Esophagus muscularis mucosa (tissue), 4 donors: ENCODE data around the gene CSMD2. TPM values are rescaled to one million over a fixed set of nuclear protein-coding genes. Genes with fewer than 3 reads are reported as not detected.

ENCODE experiments used
- DNase-seq: peaks from one replicate; pipeline ENCODE4 v3.0.0-alpha.2; 2017; ENCODE audit errors: extremely low spot score
- H3K27ac ChIP-seq, 4 donors: fragments of 200-600 bp; sonication (generic); replicated peaks in 1 of 4; 1 replicate in 3 of 4; 2 replicates in 1 of 4; pipeline ENCODE4 v1.5.1; 2016 to 2019; ENCODE audit warnings: mild to moderate bottlenecking in 1 of 4
- H3K27me3 ChIP-seq, 4 donors: fragments of 200-600 bp; sonication (generic); one replicate each; pipeline versions ENCODE4 v1.5.1 to v1.6.0; 2016 to 2019
- H3K36me3 ChIP-seq, 4 donors: fragments of 200-600 bp; sonication (generic); one replicate each; pipeline ENCODE4 v1.5.1; 2016 to 2019
- H3K4me1 ChIP-seq, 4 donors: fragments of 200-600 bp; sonication (generic); one replicate each; pipeline ENCODE4 v1.5.1; 2016 to 2019
- H3K4me3 ChIP-seq, 4 donors: fragments of 200-600 bp; sonication (generic); 1 replicate in 2 of 4; 2 replicates in 2 of 4; pipeline ENCODE4 v1.5.1; 2016 to 2019; ENCODE audit warnings: mild to moderate bottlenecking in 4 of 4, moderate library complexity in 1 of 4
- H3K9me3 ChIP-seq, 4 donors: fragments of 200-600 bp; sonication (generic); 1 replicate in 3 of 4; 2 replicates in 1 of 4; pipeline ENCODE4 v1.5.1; 2016 to 2019
- CTCF ChIP-seq, 3 experiments: fragments of 200-600 bp in 2 of 3; fragments of 450-650 bp in 1 of 3; sonication (generic) in 2 of 3; IDR thresholded peaks; one replicate each; pipeline ENCODE4 v1.5.1; 2017 to 2019; ENCODE audit warnings: antibody characterized with exemption in 3 of 3, mild to moderate bottlenecking in 2 of 3, moderate library complexity in 1 of 3
- EP300 ChIP-seq: sonication (generic); formaldehyde crosslinking; IDR thresholded peaks from one replicate; pipeline ENCODE4 v1.6.1; 2017; ENCODE audit warnings: antibody characterized with exemption
- POLR2A ChIP-seq: fragments of 450-650 bp; IDR thresholded peaks from one replicate; pipeline ENCODE4 v1.6.1; 2017; ENCODE audit warnings: antibody characterized with exemption, moderate library complexity, mild to moderate bottlenecking, low read depth
- POLR2AphosphoS5 ChIP-seq, 2 donors: sonication (generic); formaldehyde crosslinking; IDR thresholded peaks; one replicate each; pipeline ENCODE4 v1.6.1; 2017; ENCODE audit warnings: antibody characterized with exemption in 2 of 2
- WGBS: methylation state at CpG from one replicate; pipeline ENCODE4 v1.1.5; 2018; 5-methylcytosine and 5-hydroxymethylcytosine counted together
- intact Hi-C: fragments of 100-400 bp; cut with DNase I; formaldehyde crosslinking; loops from one replicate; pipeline ENCODE4 v1.15.1; 2023
- total RNA-seq, 4 donors: library from RNA; depleted of rRNA; stranded (reverse); fragments of >200 nt; gene quantifications; one replicate each; pipeline versions ENCODE4 v1.1.0 to v1.2.1, GENCODE V29; 2016

CSMD2 gene
- total RNA-seq, 4 donors from 2014 or later: 0.26 to 0.75 (median 0.37) TPM

GRCh38 chr1:33692206-33693188, 472.5 kb downstream of the CSMD2 start:
- intact Hi-C loops: no loop called here
- no peaks in the 10 kb centered on the region for H3K9me3 ChIP-seq
- H3K4me3 ChIP-seq: no peak overlapping the region
- DNase-seq: peak; percentile 68
- no peaks in the 10 kb centered on the region for H3K4me1 ChIP-seq
- H3K36me3 ChIP-seq: no peaks in the 10 kb centered on the region
- TF ChIP-seq EP300 (no peak), POLR2AphosphoS5 (IDR thresholded peaks at IDR 0.05) (no peak), POLR2A (no peak), CTCF (IDR thresholded peaks at IDR 0.05) (no peak)
- H3K27ac ChIP-seq: no peak overlapping the region
- H3K27me3 ChIP-seq: peaks cover 0 to 19% (median 0%) of the 10 kb centered on the region in 4 donors
- 94% methylated on average over 5 of the region's 7 CpGs for WGBS

GRCh38 chr1:33687000-33687399, 478.0 kb downstream of the CSMD2 start:
- intact Hi-C loops: no loop called here
- Histone ChIP-seq H3K27me3 (peaks cover 0 to 44% (median 0%) of the 10 kb centered on the region in 4 donors), H3K4me1 (no peaks in the 10 kb centered on the region), H3K4me3 (no peak overlapping the region), H3K27ac (no peak overlapping the region), H3K9me3 (no peaks in the 10 kb centered on the region), H3K36me3 (no peaks in the 10 kb centered on the region)
- WGBS: 91% methylated on average over 1 of the region's 1 CpG
- no peak for DNase-seq
- TF ChIP-seq POLR2AphosphoS5 (IDR thresholded peaks at IDR 0.05) (no peak), POLR2A (no peak), CTCF (IDR thresholded peaks at IDR 0.05) (no peak), EP300 (no peak)

- DNase-seq: peak; percentile 89
- TF ChIP-seq POLR2AphosphoS5 (IDR thresholded peaks at IDR 0.05): no peak
- TF ChIP-seq POLR2A: no peak
- no peak for TF ChIP-seq EP300
- TF ChIP-seq CTCF (IDR thresholded peaks at IDR 0.05): no peak
- Histone ChIP-seq H3K27me3 (peaks cover 0 to 44% (median 0%) of the 10 kb centered on the region in 4 donors), H3K9me3 (no peaks in the 10 kb centered on the region), H3K27ac (no peak overlapping the region), H3K36me3 (no peaks in the 10 kb centered on the region), H3K4me3 (no peak overlapping the region), H3K4me1 (no peaks in the 10 kb centered on the region)
- WGBS: 75% methylated on average over 1 of the region's 1 CpG
- intact Hi-C loops: no loop called here
These were observed 478.5 kb downstream of the CSMD2 start for GRCh38 chr1:33686551-33686950.

GRCh38 chr1:33685256-33685655, 479.8 kb downstream of the CSMD2 start:
- 52% methylated on average over 5 of the region's 5 CpGs for WGBS
- DNase-seq: no peak
- no peak overlapping the region for H3K4me3 ChIP-seq
- H3K9me3 ChIP-seq: no peaks in the 10 kb centered on the region
- H3K4me1 ChIP-seq: no peaks in the 10 kb centered on the region
- intact Hi-C loops: no loop called here
- H3K36me3 ChIP-seq: no peaks in the 10 kb centered on the region
- H3K27ac ChIP-seq: no peak overlapping the region
- peaks cover 0 to 43% (median 0%) of the 10 kb centered on the region in 4 donors for H3K27me3 ChIP-seq
- TF ChIP-seq POLR2A (no peak), EP300 (no peak), CTCF (IDR thresholded peaks at IDR 0.05) (no peak), POLR2AphosphoS5 (IDR thresholded peaks at IDR 0.05) (no peak)
